PFSK-1 (cell line): Measurements from ENCODE around the gene ROBO1.

Experiments
- FOXP2 ChIP-seq: optimal IDR thresholded peaks from 2 replicates; pipeline ENCODE3; 2011; ENCODE audit warnings: borderline replicate concordance, control low read depth, inconsistent platforms; ENCODE audit not compliant: insufficient read depth; ENCODE audit errors: extremely low read length, extremely low read depth
- POLR2AphosphoS5 ChIP-seq: IDR thresholded peaks from 2 replicates; pipeline ENCODE4 v1.6.1; 2012; ENCODE audit warnings: low read depth, mild to moderate bottlenecking, control low read depth, low read length, moderate library complexity
- SIN3A ChIP-seq: IDR thresholded peaks from 2 replicates; pipeline ENCODE4 v1.6.1; 2012; ENCODE audit warnings: mild to moderate bottlenecking, low read length, moderate library complexity, borderline replicate concordance; ENCODE audit not compliant: insufficient read depth
- TAF1 ChIP-seq: IDR thresholded peaks from 2 replicates; pipeline ENCODE4 v1.6.1; 2012; ENCODE audit warnings: low read length, control low read depth, borderline replicate concordance; ENCODE audit not compliant: insufficient read depth
- TF ChIP-seq, protein P1 (sequence below), 2 experiments: IDR thresholded peaks; 2 replicates each; pipeline versions ENCODE4 v1.6.1 to v1.8.0; 2011 to 2012; ENCODE audit warnings: low read depth in 2 of 2, low read length in 2 of 2, control low read depth in 1 of 2, inconsistent platforms in 1 of 2, mild to moderate bottlenecking in 1 of 2, moderate library complexity in 1 of 2; ENCODE audit not compliant: insufficient read depth in 1 of 2

DNA sequence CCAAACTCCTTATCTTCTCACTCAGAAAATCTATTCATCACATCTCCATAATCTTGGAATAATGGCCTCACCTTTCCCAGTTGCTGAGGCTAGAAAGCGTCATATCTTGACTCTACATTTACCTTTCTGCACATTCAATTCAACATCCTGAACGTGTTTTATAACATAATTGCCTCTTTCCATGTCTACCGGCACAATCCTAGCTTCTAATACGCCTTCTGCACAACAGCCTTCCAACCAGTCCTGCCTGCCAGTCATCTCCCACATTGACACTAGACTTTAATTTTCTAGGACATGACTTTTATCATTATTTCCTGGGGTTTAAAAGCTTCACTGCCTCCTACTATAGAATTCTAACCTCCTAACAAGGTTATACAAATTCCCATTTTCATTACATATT is 906.6 kb downstream of the ROBO1 start:
- TF ChIP-seq TAF1 (no peak), POLR2AphosphoS5 (no peak), SIN3A (no peak), FOXP2 (no peak)
- TF ChIP-seq, protein P1, sequence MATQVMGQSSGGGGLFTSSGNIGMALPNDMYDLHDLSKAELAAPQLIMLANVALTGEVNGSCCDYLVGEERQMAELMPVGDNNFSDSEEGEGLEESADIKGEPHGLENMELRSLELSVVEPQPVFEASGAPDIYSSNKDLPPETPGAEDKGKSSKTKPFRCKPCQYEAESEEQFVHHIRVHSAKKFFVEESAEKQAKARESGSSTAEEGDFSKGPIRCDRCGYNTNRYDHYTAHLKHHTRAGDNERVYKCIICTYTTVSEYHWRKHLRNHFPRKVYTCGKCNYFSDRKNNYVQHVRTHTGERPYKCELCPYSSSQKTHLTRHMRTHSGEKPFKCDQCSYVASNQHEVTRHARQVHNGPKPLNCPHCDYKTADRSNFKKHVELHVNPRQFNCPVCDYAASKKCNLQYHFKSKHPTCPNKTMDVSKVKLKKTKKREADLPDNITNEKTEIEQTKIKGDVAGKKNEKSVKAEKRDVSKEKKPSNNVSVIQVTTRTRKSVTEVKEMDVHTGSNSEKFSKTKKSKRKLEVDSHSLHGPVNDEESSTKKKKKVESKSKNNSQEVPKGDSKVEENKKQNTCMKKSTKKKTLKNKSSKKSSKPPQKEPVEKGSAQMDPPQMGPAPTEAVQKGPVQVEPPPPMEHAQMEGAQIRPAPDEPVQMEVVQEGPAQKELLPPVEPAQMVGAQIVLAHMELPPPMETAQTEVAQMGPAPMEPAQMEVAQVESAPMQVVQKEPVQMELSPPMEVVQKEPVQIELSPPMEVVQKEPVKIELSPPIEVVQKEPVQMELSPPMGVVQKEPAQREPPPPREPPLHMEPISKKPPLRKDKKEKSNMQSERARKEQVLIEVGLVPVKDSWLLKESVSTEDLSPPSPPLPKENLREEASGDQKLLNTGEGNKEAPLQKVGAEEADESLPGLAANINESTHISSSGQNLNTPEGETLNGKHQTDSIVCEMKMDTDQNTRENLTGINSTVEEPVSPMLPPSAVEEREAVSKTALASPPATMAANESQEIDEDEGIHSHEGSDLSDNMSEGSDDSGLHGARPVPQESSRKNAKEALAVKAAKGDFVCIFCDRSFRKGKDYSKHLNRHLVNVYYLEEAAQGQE (IDR thresholded peaks at IDR 0.05; ENCODE audit: insufficient read depth in 1 of 2, low read depth in 2 of 2, low read length in 2 of 2), result no peak
